IMR-90 (cell line): ENCODE data around the gene AP3D1. TPM values are rescaled to one million over a fixed set of nuclear protein-coding genes. Genes with fewer than 3 reads are reported as not detected.

Experiments used
- ATAC-seq: fragments of 200-7000 bp; cut with Tn5 transposase; 2 replicates; pipeline ENCODE4 v1.9.1; 2020; ENCODE audit warnings: low read depth, mild to moderate bottlenecking, moderate library complexity
- BruUV-seq: library from RNA; stranded (reverse); fragments of 400-500 nt; replicated peaks from 2 replicates; lab custom pipeline; 2021; lab: Mats Ljungman, UMichigan
- CTCF ChIA-PET: fragments of 300-600 bp; formaldehyde crosslinking; extraction: SDS; loops from one replicate; lab custom pipeline; 2021; ENCODE audit warnings: antibody characterized with exemption; lab: Yijun Ruan, JAX
- POLR2A ChIA-PET: fragments of 300-600 bp; sonication (Branson Sonifier 250); formaldehyde crosslinking; loops from one replicate; lab custom pipeline; 2022; ENCODE audit warnings: antibody characterized with exemption; ENCODE audit not compliant: unreplicated experiment; lab: Charles Lee
- DNase-seq: peaks from one replicate; pipeline ENCODE4 v3.0.0; 2013
- H2AFZ ChIP-seq: replicated peaks from 2 replicates; pipeline ENCODE3; 2013; ENCODE audit warnings: low read length, mild to moderate bottlenecking; ENCODE audit not compliant: poor library complexity
- H2AK5ac ChIP-seq: 2 replicates; pipeline ENCODE4 v1.6.1; 2013; ENCODE audit warnings: low read depth, low read length, inconsistent platforms
- H2AK9ac ChIP-seq: replicated peaks from 2 replicates; pipeline ENCODE3; 2013; ENCODE audit warnings: mild to moderate bottlenecking, low read depth, low read length, moderate library complexity; ENCODE audit not compliant: poor library complexity
- H2BK120ac ChIP-seq: 2 replicates; pipeline ENCODE4 v1.6.1; 2013; ENCODE audit warnings: low read depth, low read length, inconsistent platforms
- H2BK15ac ChIP-seq: 3 replicates; pipeline ENCODE4 v1.6.1; 2013; ENCODE audit warnings: low read depth, low read length, inconsistent platforms
- H2BK20ac ChIP-seq: 2 replicates; pipeline ENCODE4 v1.6.1; 2013; ENCODE audit warnings: low read depth, mild to moderate bottlenecking, inconsistent platforms, low read length, moderate library complexity
- H2BK5ac ChIP-seq: 2 replicates; pipeline ENCODE4 v1.6.1; 2013; ENCODE audit warnings: mild to moderate bottlenecking, low read depth, low read length, inconsistent platforms; ENCODE audit not compliant: poor library complexity, severe bottlenecking
- H3K14ac ChIP-seq: replicated peaks from 2 replicates; pipeline ENCODE4 v1.6.1; 2013; ENCODE audit warnings: low read depth, low read length, inconsistent platforms
- H3K18ac ChIP-seq: 2 replicates; pipeline ENCODE4 v1.6.1; 2013; ENCODE audit warnings: low read depth, low read length, control low read depth
- H3K23ac ChIP-seq: 2 replicates; pipeline ENCODE4 v1.6.1; 2013; ENCODE audit warnings: low read depth, low read length, inconsistent platforms
- H3K27ac ChIP-seq: 2 replicates; pipeline ENCODE4 v1.5.1; 2013; ENCODE audit warnings: mild to moderate bottlenecking, control low read depth, low read length; ENCODE audit not compliant: insufficient read depth
- H3K27me3 ChIP-seq: 2 replicates; pipeline ENCODE4 v1.6.1; 2013; ENCODE audit warnings: low read length; ENCODE audit not compliant: control insufficient read depth, insufficient read depth
- H3K36me3 ChIP-seq: 2 replicates; pipeline ENCODE4 v1.6.1; 2013; ENCODE audit warnings: low read length, mixed read lengths; ENCODE audit not compliant: control insufficient read depth, insufficient read depth
- H3K4ac ChIP-seq: 2 replicates; pipeline ENCODE4 v1.6.1; 2013; ENCODE audit warnings: low read depth, low read length, inconsistent platforms
- H3K4me1 ChIP-seq: 2 replicates; pipeline ENCODE4 v1.6.1; 2013; ENCODE audit warnings: low read length, mixed read lengths; ENCODE audit not compliant: control insufficient read depth, insufficient read depth
- H3K4me2 ChIP-seq: 2 replicates; pipeline ENCODE4 v1.6.1; 2013; ENCODE audit warnings: low read depth, mild to moderate bottlenecking, control low read depth, low read length, moderate library complexity
- H3K4me3 ChIP-seq: 2 replicates; pipeline ENCODE4 v1.5.1; 2013; ENCODE audit warnings: low read depth, mild to moderate bottlenecking, control low read depth, low read length, moderate library complexity; ENCODE audit not compliant: insufficient read depth
- H3K56ac ChIP-seq: 2 replicates; pipeline ENCODE4 v1.6.1; 2013; ENCODE audit warnings: low read length, inconsistent platforms; ENCODE audit not compliant: insufficient read depth; ENCODE audit errors: extremely low read depth
- H3K79me1 ChIP-seq, 2 experiments: 2 replicates each; pipeline ENCODE4 v1.6.1; 2013; ENCODE audit warnings: low read length in 2 of 2, inconsistent platforms in 1 of 2, low read depth in 1 of 2
- H3K9ac ChIP-seq: 2 replicates; pipeline ENCODE4 v1.6.1; 2013; ENCODE audit warnings: low read depth, low read length, control low read depth
- H3K9me1 ChIP-seq: 2 replicates; pipeline ENCODE4 v1.6.1; 2013; ENCODE audit warnings: low read length, inconsistent platforms; ENCODE audit not compliant: insufficient read depth
- H3K9me3 ChIP-seq: 2 replicates; pipeline ENCODE4 v1.6.1; 2013; ENCODE audit warnings: low read length; ENCODE audit not compliant: control insufficient read depth, insufficient read depth
- H4K20me1 ChIP-seq: 2 replicates; pipeline ENCODE4 v1.6.1; 2013; ENCODE audit warnings: low read length, inconsistent platforms; ENCODE audit not compliant: insufficient read depth
- H4K5ac ChIP-seq: 2 replicates; pipeline ENCODE4 v1.6.1; 2013; ENCODE audit warnings: mild to moderate bottlenecking, low read depth, low read length, control low read depth
- H4K8ac ChIP-seq, 2 experiments: 2 replicates each; pipeline ENCODE4 v1.6.1; 2013; ENCODE audit warnings: low read depth in 2 of 2, low read length in 2 of 2, control low read depth in 1 of 2, inconsistent platforms in 1 of 2
- H4K91ac ChIP-seq: 2 replicates; pipeline ENCODE4 v1.6.1; 2013; ENCODE audit warnings: low read depth, low read length, inconsistent platforms; ENCODE audit not compliant: insufficient read depth
- BHLHE40 ChIP-seq: fragments of 150-350 bp; IDR thresholded peaks from 2 replicates; pipeline ENCODE4 v1.6.1; 2016; ENCODE audit warnings: mild to moderate bottlenecking, low read depth, low read length
- CEBPB ChIP-seq: IDR thresholded peaks from 2 replicates; pipeline ENCODE4 v1.6.1; 2012; ENCODE audit warnings: low read depth, low read length, improper control_type of control experiment
- CHD1 ChIP-seq: IDR thresholded peaks from 2 replicates; pipeline ENCODE4 v1.6.1; 2012; ENCODE audit warnings: low read depth, low read length, improper control_type of control experiment
- CTCF ChIP-seq: conservative IDR thresholded peaks from 2 replicates; pipeline ENCODE4 v1.5.1; 2012; ENCODE audit warnings: mild to moderate bottlenecking, low read depth, low read length, improper control_type of control experiment
- ELK1 ChIP-seq: fragments of 150-350 bp; IDR thresholded peaks from 2 replicates; pipeline ENCODE4 v1.6.1; 2016; ENCODE audit warnings: low read depth, mild to moderate bottlenecking, low read length, moderate library complexity, borderline replicate concordance
- FOS ChIP-seq: fragments of 150-350 bp; IDR thresholded peaks from 2 replicates; pipeline ENCODE4 v1.6.1; 2016; ENCODE audit warnings: low read depth, low read length
- MAFK ChIP-seq: IDR thresholded peaks from 2 replicates; pipeline ENCODE4 v1.6.1; 2012; ENCODE audit warnings: low read depth, low read length, improper control_type of control experiment
- MAZ ChIP-seq: IDR thresholded peaks from 2 replicates; pipeline ENCODE4 v1.6.1; 2012; ENCODE audit warnings: low read depth, mild to moderate bottlenecking, low read length, improper control_type of control experiment, moderate library complexity, borderline replicate concordance
- MXI1 ChIP-seq: IDR thresholded peaks from 2 replicates; pipeline ENCODE4 v1.6.1; 2012; ENCODE audit warnings: low read depth, mild to moderate bottlenecking, low read length, moderate library complexity, borderline replicate concordance
- NFE2L2 ChIP-seq: fragments of 150-350 bp; IDR thresholded peaks from 2 replicates; pipeline ENCODE4 v1.6.1; 2016; ENCODE audit warnings: low read depth, mild to moderate bottlenecking, low read length
- POLR2A ChIP-seq: IDR thresholded peaks from 2 replicates; pipeline ENCODE4 v1.6.1; 2012; ENCODE audit warnings: mild to moderate bottlenecking, low read depth, low read length
- RAD21 ChIP-seq: IDR thresholded peaks from 2 replicates; pipeline ENCODE4 v1.6.1; 2012; ENCODE audit warnings: low read length, improper control_type of control experiment
- USF2 ChIP-seq: fragments of 150-350 bp; IDR thresholded peaks from 2 replicates; pipeline ENCODE4 v1.6.1; 2017; ENCODE audit warnings: mild to moderate bottlenecking, antibody characterized with exemption, low read length, low read depth
- WGBS, 2 experiments: methylation state at CpG; one replicate each; pipeline versions ENCODE4 v1.1.5 to v1.1.7; 2013; ENCODE audit warnings: missing lambda C conversion rate in 2 of 2; ENCODE audit not compliant: insufficient read length in 1 of 2; ENCODE audit errors: extremely low coverage in 2 of 2; 5-methylcytosine and 5-hydroxymethylcytosine counted together
- dilution Hi-C: fragments of 300-500 bp; cut with HindIII; formaldehyde crosslinking; loops from one replicate; pipeline ENCODE4 v1.14.3; 2018; ENCODE audit warnings: low sequenced_read_pairs; ENCODE audit not compliant: unreplicated experiment
- in situ Hi-C: fragments of 300-500 bp; cut with MboI; formaldehyde crosslinking; loops from 3 replicates; pipeline ENCODE4 v1.14.3; 2019; ENCODE audit warnings: low sequenced_read_pairs, inconsistent platforms, mixed read lengths
- intact Hi-C: fragments of 100-400 bp; cut with micrococcal nuclease; formaldehyde crosslinking; loops from 2 replicates; pipeline ENCODE4 v1.10.0; 2022
- polyA plus RNA-seq, 3 experiments: library from polyadenylated mRNA; depleted of rRNA; stranded (reverse); fragments of >200 nt; gene quantifications; 2 replicates each; pipeline ENCODE4 v1.2.3, GENCODE V29; 2012; ENCODE audit warnings: low replicate concordance in 1 of 3
- total RNA-seq: library from RNA; depleted of rRNA; stranded (reverse); fragments of >200 nt; gene quantifications from 2 replicates; pipeline ENCODE4 v1.2.3, GENCODE V29; 2012

AP3D1 gene
- total and polyA plus RNA-seq, 2 of the 4 experiments (the other 2 are of a cell fraction), result 75.3 to 129 TPM

GRCh38 chr19:2173388-2173766, 22.0 kb upstream of the AP3D1 start:
- WGBS, 2 experiments, result 95% methylated on average over 12 of the region's 21 CpGs; no CpG with 5 or more reads in 1 of the 2 experiments
- in situ Hi-C loops, result no loop called here

More at GRCh38 chr19:2173388-2173766, 22.0 kb upstream of the AP3D1 start:
- BruUV-seq, result no TSS peak
- no peaks in the 10 kb centered on the region for H3K27me3 ChIP-seq
- H3K9me3 ChIP-seq, result no peaks in the 10 kb centered on the region
- peaks cover 24% of the 10 kb centered on the region for H3K9me1 ChIP-seq
- H3K23ac ChIP-seq, result no peak overlapping the region
- no peak overlapping the region for H3K27ac ChIP-seq
- H3K18ac ChIP-seq, result no peak overlapping the region
- TF ChIP-seq CEBPB, result no peak
- no peak for TF ChIP-seq CTCF
- TF ChIP-seq RAD21, result no peak
- no peak for TF ChIP-seq NFE2L2
- no peak for TF ChIP-seq CHD1
- no peak for TF ChIP-seq MXI1
- no peak for TF ChIP-seq BHLHE40
- no peak for TF ChIP-seq ELK1
- no peak for TF ChIP-seq MAZ
- no peak for TF ChIP-seq POLR2A
- TF ChIP-seq FOS, result no peak
- no peak for TF ChIP-seq USF2
- no peak for TF ChIP-seq MAFK
- peaks cover 9% of the 10 kb centered on the region for H3K36me3 ChIP-seq
- no peak overlapping the region for H4K5ac ChIP-seq
- H2AFZ ChIP-seq, result no peak overlapping the region
- intact Hi-C loops (no loop called here), dilution Hi-C loops (no loop called here)
- POLR2A ChIA-PET, result no interaction called here
- peaks cover 81% of the 10 kb centered on the region for H4K20me1 ChIP-seq
- H3K4me2 ChIP-seq, result no peak overlapping the region
- H3K14ac ChIP-seq, result no peak overlapping the region
- no peak overlapping the region for H3K4me3 ChIP-seq
- H3K56ac ChIP-seq, result no peak overlapping the region
- H2BK5ac ChIP-seq, result no peak overlapping the region
- peaks cover 26% of the 10 kb centered on the region for H3K4me1 ChIP-seq
- DNase-seq (no peak), ATAC-seq (no peak)
- H3K9ac ChIP-seq, result no peak overlapping the region
- CTCF ChIA-PET, result no interaction called here
- H2BK15ac ChIP-seq, result no peak overlapping the region
- H2AK5ac ChIP-seq, result no peak overlapping the region
- H2BK120ac ChIP-seq, result no peak overlapping the region
- H3K79me1 ChIP-seq, result peaks cover 4 to 70% of the 10 kb centered on the region in 2 experiments; a peak in 2 of 4 replicates
- no peak overlapping the region for H3K4ac ChIP-seq
- no peak overlapping the region for H2BK20ac ChIP-seq
- no peak overlapping the region for H2AK9ac ChIP-seq
- no peak overlapping the region for H4K91ac ChIP-seq
- H4K8ac ChIP-seq, result no peak overlapping the region
